Esophagus muscularis mucosa (tissue), 4 donors: ENCODE data around the gene AKAP13. TPM values are rescaled to one million over a fixed set of nuclear protein-coding genes. Genes with fewer than 3 reads are reported as not detected.

ENCODE experiments used
- DNase-seq: peaks from one replicate; pipeline ENCODE4 v3.0.0-alpha.2; 2017; ENCODE audit errors: extremely low spot score
- H3K27ac ChIP-seq, 4 donors: fragments of 200-600 bp; sonication (generic); replicated peaks in 1 of 4; 1 replicate in 3 of 4; 2 replicates in 1 of 4; pipeline ENCODE4 v1.5.1; 2016 to 2019; ENCODE audit warnings: mild to moderate bottlenecking in 1 of 4
- H3K27me3 ChIP-seq, 4 donors: fragments of 200-600 bp; sonication (generic); one replicate each; pipeline versions ENCODE4 v1.5.1 to v1.6.0; 2016 to 2019
- H3K36me3 ChIP-seq, 4 donors: fragments of 200-600 bp; sonication (generic); one replicate each; pipeline ENCODE4 v1.5.1; 2016 to 2019
- H3K4me1 ChIP-seq, 4 donors: fragments of 200-600 bp; sonication (generic); one replicate each; pipeline ENCODE4 v1.5.1; 2016 to 2019
- H3K4me3 ChIP-seq, 4 donors: fragments of 200-600 bp; sonication (generic); 1 replicate in 2 of 4; 2 replicates in 2 of 4; pipeline ENCODE4 v1.5.1; 2016 to 2019; ENCODE audit warnings: mild to moderate bottlenecking in 4 of 4, moderate library complexity in 1 of 4
- H3K9me3 ChIP-seq, 4 donors: fragments of 200-600 bp; sonication (generic); 1 replicate in 3 of 4; 2 replicates in 1 of 4; pipeline ENCODE4 v1.5.1; 2016 to 2019
- EP300 ChIP-seq: sonication (generic); formaldehyde crosslinking; IDR thresholded peaks from one replicate; pipeline ENCODE4 v1.6.1; 2017; ENCODE audit warnings: antibody characterized with exemption
- POLR2A ChIP-seq: fragments of 450-650 bp; IDR thresholded peaks from one replicate; pipeline ENCODE4 v1.6.1; 2017; ENCODE audit warnings: antibody characterized with exemption, moderate library complexity, mild to moderate bottlenecking, low read depth
- POLR2AphosphoS5 ChIP-seq, 2 donors: sonication (generic); formaldehyde crosslinking; IDR thresholded peaks; one replicate each; pipeline ENCODE4 v1.6.1; 2017; ENCODE audit warnings: antibody characterized with exemption in 2 of 2
- WGBS: methylation state at CpG from one replicate; pipeline ENCODE4 v1.1.5; 2018; 5-methylcytosine and 5-hydroxymethylcytosine counted together
- intact Hi-C: fragments of 100-400 bp; cut with DNase I; formaldehyde crosslinking; loops from one replicate; pipeline ENCODE4 v1.15.1; 2023
- total RNA-seq, 4 donors: library from RNA; depleted of rRNA; stranded (reverse); fragments of >200 nt; gene quantifications; one replicate each; pipeline versions ENCODE4 v1.1.0 to v1.2.1, GENCODE V29; 2016
- TF ChIP-seq, protein P1 (sequence below), 3 experiments: fragments of 200-600 bp in 2 of 3; fragments of 450-650 bp in 1 of 3; sonication (generic) in 2 of 3; IDR thresholded peaks; one replicate each; pipeline ENCODE4 v1.5.1; 2017 to 2019; ENCODE audit warnings: antibody characterized with exemption in 3 of 3, mild to moderate bottlenecking in 2 of 3, moderate library complexity in 1 of 3

Gene AKAP13
- total RNA-seq, 4 donors from 2014 or later: 232 to 323 (median 284) TPM

DNA sequence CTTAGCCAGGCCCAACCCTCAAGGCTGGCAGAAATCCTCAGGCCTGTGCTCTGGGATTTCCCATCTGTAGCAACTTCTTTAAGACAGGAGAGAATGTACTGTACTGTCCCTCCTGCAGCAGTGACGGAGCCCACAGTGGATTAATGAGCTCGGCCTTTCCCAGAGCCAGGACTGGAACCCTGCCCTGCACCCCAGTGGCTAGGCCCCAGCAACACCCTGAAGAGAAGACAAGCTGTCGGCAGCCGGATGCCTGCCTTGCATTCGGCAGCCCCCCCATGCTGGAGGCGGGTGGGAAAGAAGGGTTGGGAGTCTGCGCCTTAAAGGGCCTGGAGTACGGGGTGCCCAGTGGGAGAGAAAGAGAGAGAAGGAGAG is 382.3 kb downstream of the AKAP13 start:
- WGBS: 54% methylated on average over 8 of the region's 8 CpGs
- intact Hi-C loops: no loop called here

DNA sequence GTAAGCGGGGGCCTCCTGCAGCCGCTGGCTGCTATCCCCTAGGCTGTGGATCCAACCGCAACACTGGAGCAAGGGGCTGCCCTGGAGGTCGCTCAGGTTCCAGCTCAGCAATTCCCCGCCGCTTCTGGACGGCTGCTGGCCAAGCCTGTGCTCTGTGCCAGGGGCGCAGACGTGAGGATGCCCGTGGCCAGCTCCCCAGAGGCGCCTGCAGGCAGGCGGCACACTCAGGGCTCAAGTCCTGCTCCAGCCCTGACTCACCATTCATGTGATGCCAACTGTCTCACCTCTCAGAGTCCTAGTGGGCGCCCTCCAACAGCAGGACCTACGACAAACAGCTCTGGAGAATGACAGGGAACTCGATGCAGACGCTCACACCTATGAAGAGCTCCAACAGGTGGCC is 382.8 kb downstream of the AKAP13 start:
- 85% methylated on average over 15 of the region's 16 CpGs for WGBS
- Histone ChIP-seq H3K36me3 (peaks cover 0 to 25% (median 11%) of the 10 kb centered on the region in 4 donors), H3K4me1 (peaks cover 41 to 81% (median 72%) of the 10 kb centered on the region in 4 donors), H3K9me3 (no peaks in the 10 kb centered on the region), H3K27me3 (peaks cover 0 to 3% (median 0%) of the 10 kb centered on the region in 4 donors), H3K4me3 (no peak overlapping the region), H3K27ac (peak overlapping the region; percentile 42 to 83 (median 76))
- TF ChIP-seq, protein P1, sequence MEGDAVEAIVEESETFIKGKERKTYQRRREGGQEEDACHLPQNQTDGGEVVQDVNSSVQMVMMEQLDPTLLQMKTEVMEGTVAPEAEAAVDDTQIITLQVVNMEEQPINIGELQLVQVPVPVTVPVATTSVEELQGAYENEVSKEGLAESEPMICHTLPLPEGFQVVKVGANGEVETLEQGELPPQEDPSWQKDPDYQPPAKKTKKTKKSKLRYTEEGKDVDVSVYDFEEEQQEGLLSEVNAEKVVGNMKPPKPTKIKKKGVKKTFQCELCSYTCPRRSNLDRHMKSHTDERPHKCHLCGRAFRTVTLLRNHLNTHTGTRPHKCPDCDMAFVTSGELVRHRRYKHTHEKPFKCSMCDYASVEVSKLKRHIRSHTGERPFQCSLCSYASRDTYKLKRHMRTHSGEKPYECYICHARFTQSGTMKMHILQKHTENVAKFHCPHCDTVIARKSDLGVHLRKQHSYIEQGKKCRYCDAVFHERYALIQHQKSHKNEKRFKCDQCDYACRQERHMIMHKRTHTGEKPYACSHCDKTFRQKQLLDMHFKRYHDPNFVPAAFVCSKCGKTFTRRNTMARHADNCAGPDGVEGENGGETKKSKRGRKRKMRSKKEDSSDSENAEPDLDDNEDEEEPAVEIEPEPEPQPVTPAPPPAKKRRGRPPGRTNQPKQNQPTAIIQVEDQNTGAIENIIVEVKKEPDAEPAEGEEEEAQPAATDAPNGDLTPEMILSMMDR (IDR thresholded peaks at IDR 0.05): no peak
- TF ChIP-seq EP300 (no peak), POLR2AphosphoS5 (IDR thresholded peaks at IDR 0.05) (peak in 1 of 2 donors; percentile 11), POLR2A (no peak)
- no peak for DNase-seq
- intact Hi-C loops: no loop called here

More for the DNA sequence above, 382.3 kb downstream of the AKAP13 start:
- H3K4me1 ChIP-seq: peaks cover 43 to 85% (median 75%) of the 10 kb centered on the region in 4 donors
- no peak overlapping the region for H3K4me3 ChIP-seq
- H3K27ac ChIP-seq: peak overlapping the region; percentile 42 to 83 (median 76)
- H3K36me3 ChIP-seq: peaks cover 0 to 29% (median 7%) of the 10 kb centered on the region in 4 donors
- H3K27me3 ChIP-seq: peaks cover 0 to 3% (median 0%) of the 10 kb centered on the region in 4 donors
- no peaks in the 10 kb centered on the region for H3K9me3 ChIP-seq
- TF ChIP-seq POLR2A (no peak), POLR2AphosphoS5 (IDR thresholded peaks at IDR 0.05) (peak; percentile 25 to 54), EP300 (peak; percentile 40)
- DNase-seq: no peak

DNA sequence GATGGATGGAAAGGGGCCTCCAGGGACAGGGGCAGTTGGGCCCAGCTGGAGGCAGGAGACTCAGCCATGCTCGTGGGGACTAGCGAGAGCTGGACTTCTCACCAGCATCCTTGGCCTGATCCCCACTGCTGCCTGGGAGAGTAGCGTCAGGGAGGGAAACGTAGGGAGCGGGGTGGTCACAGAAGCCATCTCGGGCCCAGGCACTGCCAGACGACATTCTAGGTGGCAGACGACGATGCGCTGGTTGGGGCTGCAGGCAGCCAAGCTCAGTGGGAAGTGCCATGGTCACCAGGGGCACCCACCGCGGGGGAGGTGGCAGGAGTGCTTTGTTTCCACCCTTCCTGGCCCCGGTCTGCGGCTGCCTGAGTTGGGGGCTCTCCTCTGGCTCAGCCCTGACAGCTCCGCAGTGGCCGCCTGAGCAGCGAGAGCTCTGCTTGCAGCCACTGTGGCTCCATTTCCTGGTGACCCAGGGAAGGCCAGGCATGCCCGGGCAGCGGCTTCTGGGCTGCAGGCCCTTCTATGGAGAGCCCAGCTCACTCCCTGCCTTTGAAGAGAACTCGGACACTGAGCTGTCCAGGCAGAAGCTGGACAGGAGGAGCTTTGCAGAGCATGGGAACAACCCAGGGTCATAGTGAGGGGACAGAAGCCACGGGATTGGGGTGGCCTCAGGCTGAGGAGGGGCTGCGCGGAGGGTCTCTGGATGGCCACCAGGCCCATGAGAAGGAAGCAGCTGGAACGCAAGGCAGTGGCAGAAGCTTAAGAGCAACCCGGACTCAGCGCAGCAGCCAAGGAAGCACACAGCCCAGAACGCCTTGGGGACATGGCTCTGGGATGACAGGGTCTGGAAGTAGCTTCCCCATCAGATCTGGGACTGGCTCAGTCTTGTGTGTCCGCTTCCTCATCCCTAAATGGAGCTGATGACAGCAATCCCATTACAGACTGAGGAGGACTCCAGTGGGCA is 383.6 kb downstream of the AKAP13 start:
- intact Hi-C loops: no loop called here
- H3K27ac ChIP-seq: peak overlapping the region; percentile 42 to 83 (median 76)
- peaks cover 0 to 26% (median 13%) of the 10 kb centered on the region in 4 donors for H3K36me3 ChIP-seq
- peaks cover 0 to 3% (median 0%) of the 10 kb centered on the region in 4 donors for H3K27me3 ChIP-seq
- H3K4me3 ChIP-seq: no peak overlapping the region
- peaks cover 33 to 73% (median 66%) of the 10 kb centered on the region in 4 donors for H3K4me1 ChIP-seq
- 88% methylated on average over 11 of the region's 28 CpGs for WGBS
- DNase-seq: no peak
- no peaks in the 10 kb centered on the region for H3K9me3 ChIP-seq
- TF ChIP-seq EP300: no peak
- TF ChIP-seq, protein P1 (IDR thresholded peaks at IDR 0.05): no peak
- no peak for TF ChIP-seq POLR2A
- no peak for TF ChIP-seq POLR2AphosphoS5 (IDR thresholded peaks at IDR 0.05)

GRCh38 chr15:85764649-85765277 is 384.4 kb downstream of the AKAP13 start:
- Histone ChIP-seq H3K36me3 (peaks cover 0 to 25% (median 14%) of the 10 kb centered on the region in 4 donors), H3K4me1 (peaks cover 27 to 64% (median 59%) of the 10 kb centered on the region in 4 donors), H3K27me3 (peaks cover 0 to 3% (median 0%) of the 10 kb centered on the region in 4 donors), H3K4me3 (no peak overlapping the region), H3K9me3 (no peaks in the 10 kb centered on the region), H3K27ac (peak overlapping the region; percentile 42 to 83 (median 76))
- 27% methylated on average over 2 of the region's 3 CpGs for WGBS
- no peak for TF ChIP-seq POLR2A
- TF ChIP-seq EP300: no peak
- TF ChIP-seq, protein P1 (IDR thresholded peaks at IDR 0.05): no peak
- no peak for TF ChIP-seq POLR2AphosphoS5 (IDR thresholded peaks at IDR 0.05)
- intact Hi-C loops: no loop called here
- no peak for DNase-seq
